Measurements from ENCODE around the gene RNU1-4. TPM values are rescaled to one million over a fixed set of nuclear protein-coding genes. Genes with fewer than 3 reads are reported as not detected.
"Not testable (repeated sequence)": the region's sequence is repeated elsewhere in the genome, so short reads cannot be mapped to it uniquely, and the experiment has no call there.

The RNU1-4 gene
- total and polyA plus RNA-seq, 2 donors (not counting 1 experiment from before 2014, with no cell fraction given): 3,997 TPM; not detected in 1

- Histone ChIP-seq H3K9ac (ENCODE audit: insufficient read depth, low read length) (no peak overlapping the region), H2AFZ (ENCODE audit: low read length) (no peak overlapping the region), H3K9me3 (ENCODE audit: control insufficient read depth, insufficient read depth, low read depth, low read length) (no peaks in the 10 kb centered on the region), H3K79me2 (ENCODE audit: control insufficient read depth, insufficient read depth, low read length) (no peaks in the 10 kb centered on the region), H4K20me1 (ENCODE audit: control insufficient read depth, extremely low read depth, insufficient read depth, low read length) (no peaks in the 10 kb centered on the region), H3K27me3 (ENCODE audit: control insufficient read depth, insufficient read depth, low read length) (peaks cover 6% of the 10 kb centered on the region), H3K4me3 (replicated peaks in 1 of 4; ENCODE audit: control extremely low read depth in 1 of 4, insufficient read depth in 1 of 4, low read depth in 3 of 4, low read length in 4 of 4) (no peak overlapping the region), H3K36me3 (ENCODE audit: control insufficient read depth, insufficient read depth, low read length) (no peaks in the 10 kb centered on the region), H3K4me1 (ENCODE audit: control insufficient read depth, extremely low read depth, insufficient read depth, low read length) (no peaks in the 10 kb centered on the region), H3K27ac (ENCODE audit: insufficient read depth, low read length) (no peak overlapping the region), H3K4me2 (ENCODE audit: extremely low read depth, insufficient read depth, low read length) (no peak overlapping the region)
- TF ChIP-seq EZH2 (IDR thresholded peaks at IDR 0.05; ENCODE audit: low read length, missing control alignments): no peak
- TF ChIP-seq CTCF (conservative IDR thresholded peaks at IDR 0.05 in 1 of 2, IDR thresholded peaks at IDR 0.05 in 1 of 2; ENCODE audit: low read depth in 1 of 2, low read length in 2 of 2): no peak
- DNase-seq (ENCODE audit: low read depth in 2 of 2): peak in 1 of 2 donors; percentile 65
Measured at GRCh38 chr1:16727190-16728111, 12.9 kb upstream of the RNU1-4 start.

GRCh38 chr1:16728243-16728949 is 11.9 kb upstream of the RNU1-4 start:
- H3K27ac ChIP-seq (ENCODE audit: insufficient read depth, low read length); H3K9me3 ChIP-seq (ENCODE audit: control insufficient read depth, insufficient read depth, low read depth, low read length); DNase-seq (ENCODE audit: low read depth in 2 of 2); H3K4me3 ChIP-seq (replicated peaks in 1 of 4; ENCODE audit: control extremely low read depth in 1 of 4, insufficient read depth in 1 of 4, low read depth in 3 of 4, low read length in 4 of 4); H3K4me2 ChIP-seq (ENCODE audit: extremely low read depth, insufficient read depth, low read length); H3K27me3 ChIP-seq (ENCODE audit: control insufficient read depth, insufficient read depth, low read length); H3K9ac ChIP-seq (ENCODE audit: insufficient read depth, low read length); H3K4me1 ChIP-seq (ENCODE audit: control insufficient read depth, extremely low read depth, insufficient read depth, low read length); H3K36me3 ChIP-seq (ENCODE audit: control insufficient read depth, insufficient read depth, low read length); H2AFZ ChIP-seq (ENCODE audit: low read length); H3K79me2 ChIP-seq (ENCODE audit: control insufficient read depth, insufficient read depth, low read length); H4K20me1 ChIP-seq (ENCODE audit: control insufficient read depth, extremely low read depth, insufficient read depth, low read length): not testable (repeated sequence)

GRCh38 chr1:16732254-16732896 is 7.9 kb upstream of the RNU1-4 start:
- not testable (repeated sequence) for H3K79me2 ChIP-seq (ENCODE audit: control insufficient read depth, insufficient read depth, low read length); H3K9me3 ChIP-seq (ENCODE audit: control insufficient read depth, insufficient read depth, low read depth, low read length); DNase-seq (ENCODE audit: low read depth in 2 of 2); H4K20me1 ChIP-seq (ENCODE audit: control insufficient read depth, extremely low read depth, insufficient read depth, low read length); H3K4me3 ChIP-seq (replicated peaks in 1 of 4; ENCODE audit: control extremely low read depth in 1 of 4, insufficient read depth in 1 of 4, low read depth in 3 of 4, low read length in 4 of 4); H3K36me3 ChIP-seq (ENCODE audit: control insufficient read depth, insufficient read depth, low read length); H3K27me3 ChIP-seq (ENCODE audit: control insufficient read depth, insufficient read depth, low read length); H3K4me1 ChIP-seq (ENCODE audit: control insufficient read depth, extremely low read depth, insufficient read depth, low read length); H3K9ac ChIP-seq (ENCODE audit: insufficient read depth, low read length); H2AFZ ChIP-seq (ENCODE audit: low read length); H3K4me2 ChIP-seq (ENCODE audit: extremely low read depth, insufficient read depth, low read length); H3K27ac ChIP-seq (ENCODE audit: insufficient read depth, low read length)

GRCh38 chr1:16741230-16741629 is 914 bp downstream of the RNU1-4 start:
- H3K27ac ChIP-seq (ENCODE audit: insufficient read depth, low read length); H4K20me1 ChIP-seq (ENCODE audit: control insufficient read depth, extremely low read depth, insufficient read depth, low read length); H3K36me3 ChIP-seq (ENCODE audit: control insufficient read depth, insufficient read depth, low read length); H3K9me3 ChIP-seq (ENCODE audit: control insufficient read depth, insufficient read depth, low read depth, low read length); H3K9ac ChIP-seq (ENCODE audit: insufficient read depth, low read length); DNase-seq (ENCODE audit: low read depth in 2 of 2); H3K79me2 ChIP-seq (ENCODE audit: control insufficient read depth, insufficient read depth, low read length); H3K4me1 ChIP-seq (ENCODE audit: control insufficient read depth, extremely low read depth, insufficient read depth, low read length); H2AFZ ChIP-seq (ENCODE audit: low read length); H3K4me3 ChIP-seq (replicated peaks in 1 of 4; ENCODE audit: control extremely low read depth in 1 of 4, insufficient read depth in 1 of 4, low read depth in 3 of 4, low read length in 4 of 4); H3K4me2 ChIP-seq (ENCODE audit: extremely low read depth, insufficient read depth, low read length); H3K27me3 ChIP-seq (ENCODE audit: control insufficient read depth, insufficient read depth, low read length): not testable (repeated sequence)

- DNase-seq (ENCODE audit: low read depth in 2 of 2); H3K79me2 ChIP-seq (ENCODE audit: control insufficient read depth, insufficient read depth, low read length); H3K9ac ChIP-seq (ENCODE audit: insufficient read depth, low read length); H3K4me1 ChIP-seq (ENCODE audit: control insufficient read depth, extremely low read depth, insufficient read depth, low read length); H2AFZ ChIP-seq (ENCODE audit: low read length); H3K36me3 ChIP-seq (ENCODE audit: control insufficient read depth, insufficient read depth, low read length); H3K27me3 ChIP-seq (ENCODE audit: control insufficient read depth, insufficient read depth, low read length); H3K4me2 ChIP-seq (ENCODE audit: extremely low read depth, insufficient read depth, low read length); H3K27ac ChIP-seq (ENCODE audit: insufficient read depth, low read length); H3K9me3 ChIP-seq (ENCODE audit: control insufficient read depth, insufficient read depth, low read depth, low read length); H3K4me3 ChIP-seq (replicated peaks in 1 of 4; ENCODE audit: control extremely low read depth in 1 of 4, insufficient read depth in 1 of 4, low read depth in 3 of 4, low read length in 4 of 4); H4K20me1 ChIP-seq (ENCODE audit: control insufficient read depth, extremely low read depth, insufficient read depth, low read length): not testable (repeated sequence)
Measured at GRCh38 chr1:16747660-16748059, 7.3 kb downstream of the RNU1-4 start.
